Thyroid gland (tissue), 4 donors: Measurements from ENCODE around the gene CDK5RAP3.

ENCODE experiments used
- POLR2A ChIP-seq, 2 donors: fragments of 450-650 bp; IDR thresholded peaks; one replicate each; pipeline ENCODE4 v1.6.1; 2017; ENCODE audit warnings: antibody characterized with exemption in 2 of 2, mild to moderate bottlenecking in 2 of 2, moderate library complexity in 1 of 2
- TF ChIP-seq, protein P1 (sequence below), 6 experiments: fragments of 200-600 bp in 3 of 6; fragments of 450-650 bp in 3 of 6; sonication (generic) in 3 of 6; IDR thresholded peaks; one replicate each; pipeline ENCODE4 v1.5.1; 2016 to 2019; ENCODE audit warnings: antibody characterized with exemption in 6 of 6, mild to moderate bottlenecking in 2 of 6, inconsistent platforms in 1 of 6, moderate library complexity in 1 of 6

DNA sequence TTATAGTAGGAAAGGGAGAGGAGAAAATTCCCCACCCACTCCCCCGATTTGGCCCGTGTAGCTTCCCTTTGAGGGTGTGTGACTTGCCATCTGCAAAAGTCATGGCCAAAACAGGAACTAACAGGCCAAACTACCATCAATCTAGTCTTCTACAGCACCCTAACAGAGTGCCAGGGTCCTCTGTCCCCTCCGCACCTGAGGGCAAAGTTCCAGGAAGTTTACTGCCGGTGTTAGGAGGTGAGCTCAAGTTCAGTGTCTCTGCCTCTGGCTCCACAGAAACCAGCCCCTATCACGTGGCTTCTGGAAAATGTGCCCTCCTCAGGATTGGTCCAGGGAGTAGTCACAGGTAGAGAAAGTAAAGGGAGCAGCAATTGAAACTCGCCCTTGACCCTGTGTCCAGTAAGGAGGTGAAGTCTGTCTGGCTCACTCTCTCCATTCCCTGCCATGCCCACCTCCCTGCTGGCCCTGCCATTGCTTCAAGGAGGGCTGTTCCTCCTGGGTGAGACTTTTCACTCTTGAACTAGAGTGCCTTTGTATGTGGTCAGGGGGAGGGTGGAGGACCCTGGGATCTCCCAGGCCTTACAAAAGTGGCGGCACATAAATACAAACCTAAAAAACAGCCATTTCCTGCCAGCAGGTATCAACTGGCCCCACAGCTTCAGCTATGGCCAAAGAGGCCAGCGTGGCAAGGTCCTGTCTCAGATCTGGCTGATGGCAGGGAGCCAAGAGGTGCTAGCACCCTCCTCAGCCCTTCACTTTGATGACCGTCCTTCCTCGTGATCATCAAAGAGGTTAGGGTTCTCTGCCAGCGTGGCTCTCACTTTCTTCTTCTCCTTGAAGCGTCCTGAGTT is 18.5 kb upstream of the CDK5RAP3 start:
- TF ChIP-seq, protein P1, sequence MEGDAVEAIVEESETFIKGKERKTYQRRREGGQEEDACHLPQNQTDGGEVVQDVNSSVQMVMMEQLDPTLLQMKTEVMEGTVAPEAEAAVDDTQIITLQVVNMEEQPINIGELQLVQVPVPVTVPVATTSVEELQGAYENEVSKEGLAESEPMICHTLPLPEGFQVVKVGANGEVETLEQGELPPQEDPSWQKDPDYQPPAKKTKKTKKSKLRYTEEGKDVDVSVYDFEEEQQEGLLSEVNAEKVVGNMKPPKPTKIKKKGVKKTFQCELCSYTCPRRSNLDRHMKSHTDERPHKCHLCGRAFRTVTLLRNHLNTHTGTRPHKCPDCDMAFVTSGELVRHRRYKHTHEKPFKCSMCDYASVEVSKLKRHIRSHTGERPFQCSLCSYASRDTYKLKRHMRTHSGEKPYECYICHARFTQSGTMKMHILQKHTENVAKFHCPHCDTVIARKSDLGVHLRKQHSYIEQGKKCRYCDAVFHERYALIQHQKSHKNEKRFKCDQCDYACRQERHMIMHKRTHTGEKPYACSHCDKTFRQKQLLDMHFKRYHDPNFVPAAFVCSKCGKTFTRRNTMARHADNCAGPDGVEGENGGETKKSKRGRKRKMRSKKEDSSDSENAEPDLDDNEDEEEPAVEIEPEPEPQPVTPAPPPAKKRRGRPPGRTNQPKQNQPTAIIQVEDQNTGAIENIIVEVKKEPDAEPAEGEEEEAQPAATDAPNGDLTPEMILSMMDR (IDR thresholded peaks at IDR 0.05) = no peak
- TF ChIP-seq POLR2A (IDR thresholded peaks at IDR 0.05) = peak in 1 of 2 donors; percentile 29
